ENCODE measurements around the gene PHLDB1. TPM values are rescaled to one million over a fixed set of nuclear protein-coding genes. Genes with fewer than 3 reads are reported as not detected.

The PHLDB1 gene
- total and polyA plus RNA-seq, 2 donors (not counting 3 experiments of a cell fraction or from before 2014, with no cell fraction given): 99.7 to 183 TPM

GRCh38 chr11:118597556-118597955 lies 9.9 kb upstream of the PHLDB1 start:
- intact Hi-C loops (cut with micrococcal nuclease): no loop called here
- no peak overlapping the region for H3K4me2 ChIP-seq (ENCODE audit: insufficient read depth, low read length)
- BruUV-seq (replicated peaks): no TSS peak
- ChIA-PET CTCF (interaction anchor here (1.1 kb wide), 1 partner anchor 9 kb away, joined by 4 read pairs; no protein-coding TSS in a partner anchor), POLR2A (no interaction called here)
- no peak for FAIRE-seq
- H4K20me1 ChIP-seq (replicated peaks; ENCODE audit: control insufficient read depth, extremely low read depth, insufficient read depth, low read length): no peaks in the 10 kb centered on the region
- H3K4me3 ChIP-seq (replicated peaks in 1 of 3; ENCODE audit: insufficient read depth in 1 of 3, low read depth in 1 of 3, low read length in 3 of 3): no peak overlapping the region
- no peak for DNase-seq (ENCODE audit: low read depth, low spot score)
- no peaks in the 10 kb centered on the region for H3K9me1 ChIP-seq (replicated peaks; ENCODE audit: control insufficient read depth, extremely low read depth, insufficient read depth, low read length)
- H3K79me2 ChIP-seq (ENCODE audit: control insufficient read depth, insufficient read depth, low read length): peaks cover 3% of the 10 kb centered on the region
- H3K36me3 ChIP-seq (ENCODE audit: control insufficient read depth in 2 of 2, extremely low read depth in 1 of 2, insufficient read depth in 2 of 2, low read length in 2 of 2): peaks cover 31 to 33% of the 10 kb centered on the region in 2 experiments
- TF ChIP-seq POLR2AphosphoS5 (IDR thresholded peaks at IDR 0.05; ENCODE audit: insufficient read depth, low read depth, low read length) (no peak), JUN (IDR thresholded peaks at IDR 0.05; ENCODE audit: borderline replicate concordance, insufficient read depth, insufficient read length, low read depth) (no peak), MYC (IDR thresholded peaks at IDR 0.05; ENCODE audit: low read depth, low read length) (no peak), POLR2A (IDR thresholded peaks at IDR 0.05; ENCODE audit: low read depth, low read length) (no peak), MAX (IDR thresholded peaks at IDR 0.05; ENCODE audit: insufficient read depth, insufficient read length) (no peak), GATA2 (IDR thresholded peaks at IDR 0.05; ENCODE audit: insufficient read depth, insufficient read length, low read depth, low read length) (no peak), CTCF (IDR thresholded peaks at IDR 0.05; ENCODE audit: extremely low read depth in 1 of 2, insufficient read depth in 1 of 2, low read depth in 1 of 2, low read length in 2 of 2) (no peak), FOS (IDR thresholded peaks at IDR 0.05; ENCODE audit: borderline replicate concordance, insufficient read depth, low read length) (no peak), EZH2 (IDR thresholded peaks at IDR 0.05; ENCODE audit: borderline replicate concordance, low read depth, low read length, severe bottlenecking) (no peak)
- H3K4me1 ChIP-seq (ENCODE audit: control insufficient read depth, extremely low read depth, insufficient read depth, low read length): no peaks in the 10 kb centered on the region
- no peaks in the 10 kb centered on the region for H3K27me3 ChIP-seq (ENCODE audit: control insufficient read depth in 2 of 2, insufficient read depth in 2 of 2, low read length in 2 of 2)
- dilution Hi-C loops (cut with MboI; ENCODE audit: extremely low pct_ligation_motif_present, low sequenced_read_pairs): no loop called here
- H3K27ac ChIP-seq (ENCODE audit: insufficient read depth, low read depth, low read length): no peak overlapping the region
- no peaks in the 10 kb centered on the region for H3K9me3 ChIP-seq (replicated peaks; ENCODE audit: control insufficient read depth, insufficient read depth, low read length)
- no peak overlapping the region for H3K9ac ChIP-seq (replicated peaks; ENCODE audit: extremely low read depth, insufficient read depth, low read length)
- H2AFZ ChIP-seq (ENCODE audit: low read depth, low read length): no peak overlapping the region
